HG03460 (cell line): ENCODE data around the gene RAB36.

ENCODE experiments used
- ATAC-seq: cut with Tn5 transposase; IDR thresholded peaks from one replicate; pipeline ENCODE4 v1.9.1; 2021; ENCODE audit not compliant: unreplicated experiment

RAB36 gene

GRCh38 chr22:23204125-23204488 lies 58.8 kb downstream of the RAB36 start:
- no peak for ATAC-seq

GRCh38 chr22:23204541-23205157 lies 59.4 kb downstream of the RAB36 start:
- no peak for ATAC-seq

GRCh38 chr22:23205339-23206049 lies 60.2 kb downstream of the RAB36 start:
- no peak for ATAC-seq

- no peak for ATAC-seq
Measured at GRCh38 chr22:23206915-23207314, 61.6 kb downstream of the RAB36 start.

- ATAC-seq: no peak
Measured at GRCh38 chr22:23207729-23208393, 62.6 kb downstream of the RAB36 start.

- ATAC-seq: no peak
Measured at GRCh38 chr22:23210428-23211170, 65.3 kb downstream of the RAB36 start.

- no peak for ATAC-seq
Measured at GRCh38 chr22:23211622-23212021, 66.3 kb downstream of the RAB36 start.

- ATAC-seq: no peak
Measured at GRCh38 chr22:23212061-23213021, 67.1 kb downstream of the RAB36 start.

- no peak for ATAC-seq
Measured at GRCh38 chr22:23213022-23213555, 67.8 kb downstream of the RAB36 start.

- ATAC-seq: no peak
Measured at GRCh38 chr22:23213581-23214334, 68.5 kb downstream of the RAB36 start.
